ENCODE measurements around the gene RHBDL1.

DNA sequence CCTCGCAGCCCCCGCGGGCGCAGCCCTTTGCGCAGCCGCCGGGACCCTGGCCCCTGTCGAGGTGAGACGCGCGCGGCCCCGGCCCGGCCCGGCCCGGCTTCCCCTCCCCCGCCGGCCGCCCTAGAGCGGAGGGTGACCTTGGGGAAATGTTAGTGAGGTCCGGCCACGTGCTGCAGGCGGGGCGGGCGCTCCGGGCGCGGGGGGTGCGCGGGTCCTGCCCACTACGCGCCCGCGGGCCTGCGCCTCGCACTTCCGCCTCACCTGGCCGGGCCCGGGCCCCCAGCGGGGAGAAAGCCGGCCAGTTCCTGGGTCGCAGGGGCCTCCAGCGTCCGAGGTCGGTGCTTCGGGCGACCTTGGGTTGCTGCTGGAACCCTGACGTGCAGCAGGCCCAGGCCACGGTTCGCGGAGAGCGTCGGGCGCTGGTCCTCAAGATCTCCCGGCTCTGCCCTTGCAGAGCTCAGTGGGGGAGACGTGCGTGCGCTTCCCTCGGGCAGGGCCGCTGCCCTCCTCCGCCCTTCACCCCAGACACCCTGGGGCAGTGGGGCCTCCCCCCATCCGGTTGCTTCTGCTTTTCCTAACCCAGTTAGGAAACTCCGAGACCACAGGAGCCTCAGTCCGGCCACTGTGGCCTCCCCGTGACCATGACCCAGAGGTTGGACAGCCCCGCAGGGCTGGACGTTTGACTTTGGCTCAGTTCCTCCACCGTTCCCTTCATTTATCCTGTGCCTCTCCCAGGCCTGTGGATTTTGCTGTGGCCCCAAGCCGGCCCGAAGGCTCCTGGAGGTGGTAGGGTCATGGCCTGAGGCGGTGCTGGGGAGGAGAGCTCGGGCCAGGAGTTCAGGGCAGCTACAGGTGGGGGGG is 33.1 kb upstream of the RHBDL1 start:
- TF ChIP-seq, protein P1, sequence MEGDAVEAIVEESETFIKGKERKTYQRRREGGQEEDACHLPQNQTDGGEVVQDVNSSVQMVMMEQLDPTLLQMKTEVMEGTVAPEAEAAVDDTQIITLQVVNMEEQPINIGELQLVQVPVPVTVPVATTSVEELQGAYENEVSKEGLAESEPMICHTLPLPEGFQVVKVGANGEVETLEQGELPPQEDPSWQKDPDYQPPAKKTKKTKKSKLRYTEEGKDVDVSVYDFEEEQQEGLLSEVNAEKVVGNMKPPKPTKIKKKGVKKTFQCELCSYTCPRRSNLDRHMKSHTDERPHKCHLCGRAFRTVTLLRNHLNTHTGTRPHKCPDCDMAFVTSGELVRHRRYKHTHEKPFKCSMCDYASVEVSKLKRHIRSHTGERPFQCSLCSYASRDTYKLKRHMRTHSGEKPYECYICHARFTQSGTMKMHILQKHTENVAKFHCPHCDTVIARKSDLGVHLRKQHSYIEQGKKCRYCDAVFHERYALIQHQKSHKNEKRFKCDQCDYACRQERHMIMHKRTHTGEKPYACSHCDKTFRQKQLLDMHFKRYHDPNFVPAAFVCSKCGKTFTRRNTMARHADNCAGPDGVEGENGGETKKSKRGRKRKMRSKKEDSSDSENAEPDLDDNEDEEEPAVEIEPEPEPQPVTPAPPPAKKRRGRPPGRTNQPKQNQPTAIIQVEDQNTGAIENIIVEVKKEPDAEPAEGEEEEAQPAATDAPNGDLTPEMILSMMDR (IDR thresholded peaks at IDR 0.05; ENCODE audit: borderline replicate concordance, extremely low read depth, low read length, poor library complexity, severe bottlenecking) = no peak
- TF ChIP-seq EZH2 (IDR thresholded peaks at IDR 0.05; ENCODE audit: borderline replicate concordance, low read depth, low read length, severe bottlenecking) = no peak
